ENCODE measurements around the gene MDN1. TPM values are rescaled to one million over a fixed set of nuclear protein-coding genes. Genes with fewer than 3 reads are reported as not detected.

MDN1 gene
- total and polyA plus RNA-seq, 2 of the 13 experiments (the other 11 are each of a cell fraction or from before 2014, with no cell fraction given), result 18.8 to 52.9 TPM

DNA sequence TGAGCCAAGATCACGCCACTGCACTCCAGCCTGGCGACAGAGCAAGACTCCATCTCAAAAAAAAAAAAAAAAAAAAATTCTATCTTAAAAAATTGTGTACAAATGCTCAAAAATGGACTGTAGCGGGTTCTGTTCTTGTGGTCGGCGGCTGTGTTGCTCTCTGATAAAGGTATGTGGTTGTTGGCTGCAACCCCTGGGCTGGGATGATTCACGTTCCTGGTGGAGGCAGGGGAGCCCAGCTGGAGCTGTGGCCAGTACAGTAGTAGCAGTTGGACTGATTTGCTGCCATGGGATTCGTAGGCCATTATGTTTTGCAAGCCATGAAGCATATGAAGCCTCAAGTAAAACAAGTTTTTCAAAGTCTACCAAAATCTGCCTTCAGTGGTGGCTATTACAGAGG, 22.3 kb downstream of the MDN1 start:
- no peak overlapping the region for H2AFZ ChIP-seq (ENCODE audit: low read length)
- no peak overlapping the region for H3K9ac ChIP-seq (ENCODE audit: insufficient read depth, low read depth, low read length)
- H3K4me1 ChIP-seq (ENCODE audit: insufficient read depth, low read length), result no peaks in the 10 kb centered on the region
- H3K4me3 ChIP-seq (replicated peaks in 1 of 3; ENCODE audit: insufficient read depth in 1 of 3, low read depth in 2 of 3, low read length in 3 of 3), result no peak overlapping the region
- WGBS (ENCODE audit: low lambda C conversion rate), result 97% methylated on average over 7 of the region's 7 CpGs
- H3K9me3 ChIP-seq (ENCODE audit: low read length), result no peaks in the 10 kb centered on the region
- no peaks in the 10 kb centered on the region for H3K27me3 ChIP-seq (ENCODE audit: control insufficient read depth in 1 of 2, insufficient read depth in 2 of 2, low read length in 2 of 2)
- DNase-seq (ENCODE audit: low spot score), result no peak
- H3K27ac ChIP-seq (ENCODE audit: extremely low read length, insufficient read depth, low read length), result no peak overlapping the region
- peaks cover 16 to 57% of the 10 kb centered on the region in 2 experiments for H3K36me3 ChIP-seq (replicated peaks in 1 of 2; ENCODE audit: control insufficient read depth in 1 of 2, insufficient read depth in 2 of 2, low read length in 2 of 2)
- POLR2A ChIA-PET, result no interaction called here
- CTCF ChIA-PET (ENCODE audit: low intra/inter-chr PET ratio, low total read pairs), result no interaction called here
- H3K4me2 ChIP-seq (ENCODE audit: low read depth, low read length), result no peak overlapping the region
- in situ Hi-C loops (cut with HindIII; ENCODE audit: extremely low pct_ligation_motif_present, low pct_unique_long_range_greater_than_20kb) (no loop called here), intact Hi-C loops (cut with micrococcal nuclease; ENCODE audit: unreplicated experiment) (no loop called here)
- BruUV-seq (replicated peaks), result no TSS peak
- FAIRE-seq, result no peak
- no peaks in the 10 kb centered on the region for H3K79me2 ChIP-seq (ENCODE audit: insufficient read depth, low read length)
- ATAC-seq, result no peak
- no peaks in the 10 kb centered on the region for H4K20me1 ChIP-seq (ENCODE audit: insufficient read depth, low read length)
- TF ChIP-seq ZNF761 (CRISPR knock-in tag; conservative IDR thresholded peaks at IDR 0.05) (no peak), CEBPB (IDR thresholded peaks at IDR 0.05; ENCODE audit: borderline replicate concordance, low read depth, low read length) (no peak), DNMT1 (CRISPR knock-in tag; IDR thresholded peaks at IDR 0.05) (no peak), ZNF570 (CRISPR knock-in tag; IDR thresholded peaks at IDR 0.05; ENCODE audit: borderline replicate concordance) (no peak), TOPORS (CRISPR knock-in tag; IDR thresholded peaks at IDR 0.05) (no peak), HOXA3 (CRISPR knock-in tag; IDR thresholded peaks at IDR 0.05) (no peak), ELF1 (CRISPR knock-in tag; IDR thresholded peaks at IDR 0.05) (no peak), ZKSCAN8 (CRISPR knock-in tag; IDR thresholded peaks at IDR 0.05; ENCODE audit: borderline replicate concordance) (no peak), SMYD3 (CRISPR knock-in tag; IDR thresholded peaks at IDR 0.05) (no peak)
- TF ChIP-seq, protein P1, sequence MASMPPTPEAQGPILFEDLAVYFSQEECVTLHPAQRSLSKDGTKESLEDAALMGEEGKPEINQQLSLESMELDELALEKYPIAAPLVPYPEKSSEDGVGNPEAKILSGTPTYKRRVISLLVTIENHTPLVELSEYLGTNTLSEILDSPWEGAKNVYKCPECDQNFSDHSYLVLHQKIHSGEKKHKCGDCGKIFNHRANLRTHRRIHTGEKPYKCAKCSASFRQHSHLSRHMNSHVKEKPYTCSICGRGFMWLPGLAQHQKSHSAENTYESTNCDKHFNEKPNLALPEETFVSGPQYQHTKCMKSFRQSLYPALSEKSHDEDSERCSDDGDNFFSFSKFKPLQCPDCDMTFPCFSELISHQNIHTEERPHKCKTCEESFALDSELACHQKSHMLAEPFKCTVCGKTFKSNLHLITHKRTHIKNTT (CRISPR knock-in tag; IDR thresholded peaks at IDR 0.05), result no peak
- TF ChIP-seq, protein P2, sequence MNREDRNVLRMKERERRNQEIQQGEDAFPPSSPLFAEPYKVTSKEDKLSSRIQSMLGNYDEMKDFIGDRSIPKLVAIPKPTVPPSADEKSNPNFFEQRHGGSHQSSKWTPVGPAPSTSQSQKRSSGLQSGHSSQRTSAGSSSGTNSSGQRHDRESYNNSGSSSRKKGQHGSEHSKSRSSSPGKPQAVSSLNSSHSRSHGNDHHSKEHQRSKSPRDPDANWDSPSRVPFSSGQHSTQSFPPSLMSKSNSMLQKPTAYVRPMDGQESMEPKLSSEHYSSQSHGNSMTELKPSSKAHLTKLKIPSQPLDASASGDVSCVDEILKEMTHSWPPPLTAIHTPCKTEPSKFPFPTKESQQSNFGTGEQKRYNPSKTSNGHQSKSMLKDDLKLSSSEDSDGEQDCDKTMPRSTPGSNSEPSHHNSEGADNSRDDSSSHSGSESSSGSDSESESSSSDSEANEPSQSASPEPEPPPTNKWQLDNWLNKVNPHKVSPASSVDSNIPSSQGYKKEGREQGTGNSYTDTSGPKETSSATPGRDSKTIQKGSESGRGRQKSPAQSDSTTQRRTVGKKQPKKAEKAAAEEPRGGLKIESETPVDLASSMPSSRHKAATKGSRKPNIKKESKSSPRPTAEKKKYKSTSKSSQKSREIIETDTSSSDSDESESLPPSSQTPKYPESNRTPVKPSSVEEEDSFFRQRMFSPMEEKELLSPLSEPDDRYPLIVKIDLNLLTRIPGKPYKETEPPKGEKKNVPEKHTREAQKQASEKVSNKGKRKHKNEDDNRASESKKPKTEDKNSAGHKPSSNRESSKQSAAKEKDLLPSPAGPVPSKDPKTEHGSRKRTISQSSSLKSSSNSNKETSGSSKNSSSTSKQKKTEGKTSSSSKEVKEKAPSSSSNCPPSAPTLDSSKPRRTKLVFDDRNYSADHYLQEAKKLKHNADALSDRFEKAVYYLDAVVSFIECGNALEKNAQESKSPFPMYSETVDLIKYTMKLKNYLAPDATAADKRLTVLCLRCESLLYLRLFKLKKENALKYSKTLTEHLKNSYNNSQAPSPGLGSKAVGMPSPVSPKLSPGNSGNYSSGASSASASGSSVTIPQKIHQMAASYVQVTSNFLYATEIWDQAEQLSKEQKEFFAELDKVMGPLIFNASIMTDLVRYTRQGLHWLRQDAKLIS (CRISPR knock-in tag; IDR thresholded peaks at IDR 0.05), result no peak
- TF ChIP-seq, protein P3, sequence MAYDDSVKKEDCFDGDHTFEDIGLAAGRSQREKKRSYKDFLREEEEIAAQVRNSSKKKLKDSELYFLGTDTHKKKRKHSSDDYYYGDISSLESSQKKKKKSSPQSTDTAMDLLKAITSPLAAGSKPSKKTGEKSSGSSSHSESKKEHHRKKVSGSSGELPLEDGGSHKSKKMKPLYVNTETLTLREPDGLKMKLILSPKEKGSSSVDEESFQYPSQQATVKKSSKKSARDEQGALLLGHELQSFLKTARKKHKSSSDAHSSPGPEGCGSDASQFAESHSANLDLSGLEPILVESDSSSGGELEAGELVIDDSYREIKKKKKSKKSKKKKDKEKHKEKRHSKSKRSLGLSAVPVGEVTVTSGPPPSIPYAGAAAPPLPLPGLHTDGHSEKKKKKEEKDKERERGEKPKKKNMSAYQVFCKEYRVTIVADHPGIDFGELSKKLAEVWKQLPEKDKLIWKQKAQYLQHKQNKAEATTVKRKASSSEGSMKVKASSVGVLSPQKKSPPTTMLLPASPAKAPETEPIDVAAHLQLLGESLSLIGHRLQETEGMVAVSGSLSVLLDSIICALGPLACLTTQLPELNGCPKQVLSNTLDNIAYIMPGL (CRISPR knock-in tag; IDR thresholded peaks at IDR 0.05; ENCODE audit: borderline replicate concordance in 1 of 2, low read depth in 1 of 2), result no peak
- TF ChIP-seq, protein P4, sequence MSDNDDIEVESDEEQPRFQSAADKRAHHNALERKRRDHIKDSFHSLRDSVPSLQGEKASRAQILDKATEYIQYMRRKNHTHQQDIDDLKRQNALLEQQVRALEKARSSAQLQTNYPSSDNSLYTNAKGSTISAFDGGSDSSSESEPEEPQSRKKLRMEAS (IDR thresholded peaks at IDR 0.05), result no peak
- TF ChIP-seq, protein P5, sequence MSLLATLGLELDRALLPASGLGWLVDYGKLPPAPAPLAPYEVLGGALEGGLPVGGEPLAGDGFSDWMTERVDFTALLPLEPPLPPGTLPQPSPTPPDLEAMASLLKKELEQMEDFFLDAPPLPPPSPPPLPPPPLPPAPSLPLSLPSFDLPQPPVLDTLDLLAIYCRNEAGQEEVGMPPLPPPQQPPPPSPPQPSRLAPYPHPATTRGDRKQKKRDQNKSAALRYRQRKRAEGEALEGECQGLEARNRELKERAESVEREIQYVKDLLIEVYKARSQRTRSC (CRISPR knock-in tag; IDR thresholded peaks at IDR 0.05; ENCODE audit: low read depth), result no peak
- TF ChIP-seq, protein P6, sequence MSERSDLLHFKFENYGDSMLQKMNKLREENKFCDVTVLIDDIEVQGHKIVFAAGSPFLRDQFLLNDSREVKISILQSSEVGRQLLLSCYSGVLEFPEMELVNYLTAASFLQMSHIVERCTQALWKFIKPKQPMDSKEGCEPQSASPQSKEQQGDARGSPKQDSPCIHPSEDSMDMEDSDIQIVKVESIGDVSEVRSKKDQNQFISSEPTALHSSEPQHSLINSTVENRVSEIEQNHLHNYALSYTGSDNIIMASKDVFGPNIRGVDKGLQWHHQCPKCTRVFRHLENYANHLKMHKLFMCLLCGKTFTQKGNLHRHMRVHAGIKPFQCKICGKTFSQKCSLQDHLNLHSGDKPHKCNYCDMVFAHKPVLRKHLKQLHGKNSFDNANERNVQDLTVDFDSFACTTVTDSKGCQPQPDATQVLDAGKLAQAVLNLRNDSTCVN (CRISPR knock-in tag; IDR thresholded peaks at IDR 0.05; ENCODE audit: borderline replicate concordance), result no peak

Measured in HepG2 (cell line).